Stimulated activated naive B cell treated with anti-CD40 and anti-IgM and Interleukin-4, amounts not matched to agents 10 μg/mL and 1 μg/mL and 100 μg/mL, for 72 hours (primary cell): ENCODE data around the gene KLHL17.

ENCODE experiments used
- ATAC-seq, 2 donors: fragments of 150-1000 bp; cut with Tn5 transposase; replicated peaks; 2 replicates each; pipeline ENCODE4 v1.10.0; 2021; ENCODE audit warnings: moderate library complexity in 1 of 2
- DNase-seq: peaks from one replicate; pipeline ENCODE4 v3.0.0; 2021
- H3K27ac Mint-ChIP-seq: one replicate; pipeline ENCODE4 v1.8.0; 2022; ENCODE audit warnings: mild to moderate bottlenecking, mixed read lengths
- H3K27me3 Mint-ChIP-seq, 2 donors: one replicate each; pipeline ENCODE4 v1.8.0; 2022; ENCODE audit warnings: mixed read lengths in 2 of 2
- H3K36me3 Mint-ChIP-seq, 2 donors: one replicate each; pipeline ENCODE4 v1.8.0; 2022; ENCODE audit warnings: mixed read lengths in 2 of 2, mild to moderate bottlenecking in 1 of 2
- H3K4me1 Mint-ChIP-seq, 2 donors: one replicate each; pipeline ENCODE4 v1.8.0; 2022; ENCODE audit warnings: mixed read lengths in 2 of 2, mild to moderate bottlenecking in 1 of 2
- H3K4me3 Mint-ChIP-seq, 2 donors: one replicate each; pipeline ENCODE4 v1.8.0; 2022; ENCODE audit warnings: mild to moderate bottlenecking in 2 of 2, mixed read lengths in 2 of 2, moderate library complexity in 1 of 2
- H3K9me3 Mint-ChIP-seq, 2 donors: one replicate each; pipeline ENCODE4 v1.8.0; 2022; ENCODE audit warnings: mixed read lengths in 2 of 2, mild to moderate bottlenecking in 1 of 2

KLHL17 gene

GRCh38 chr1:959731-960362, 537 bp upstream of the KLHL17 start:
- Mint-ChIP-seq H3K27me3 (no peaks in the 10 kb centered on the region), H3K36me3 (peaks cover 25 to 37% of the 10 kb centered on the region in 2 donors), H3K27ac (peak overlapping the region; percentile 81), H3K4me1 (peaks cover 21 to 51% of the 10 kb centered on the region in 2 donors), H3K4me3 (peak overlapping the region; percentile 86 to 96), H3K9me3 (no peaks in the 10 kb centered on the region)
- DNase-seq (no peak), ATAC-seq (no peak)

- no peak for ATAC-seq
Observed at GRCh38 chr1:961132-961669, 817 bp downstream of the KLHL17 start.

GRCh38 chr1:962381-963300, 2.3 kb downstream of the KLHL17 start:
- Mint-ChIP-seq H3K4me3 (peak overlapping the region; percentile 69 to 70), H3K27me3 (no peaks in the 10 kb centered on the region), H3K9me3 (no peaks in the 10 kb centered on the region), H3K27ac (no peak overlapping the region), H3K36me3 (peaks cover 7 to 24% of the 10 kb centered on the region in 2 donors), H3K4me1 (peaks cover 13 to 47% of the 10 kb centered on the region in 2 donors)
- ATAC-seq (no peak), DNase-seq (no peak)

More at GRCh38 chr1:961132-961669, 817 bp downstream of the KLHL17 start:
- DNase-seq, result no peak
- Mint-ChIP-seq H3K4me3 (peak overlapping the region; percentile 62 to 69), H3K36me3 (peaks cover 16 to 32% of the 10 kb centered on the region in 2 donors), H3K27ac (no peak overlapping the region), H3K4me1 (peaks cover 21 to 52% of the 10 kb centered on the region in 2 donors), H3K9me3 (no peaks in the 10 kb centered on the region), H3K27me3 (no peaks in the 10 kb centered on the region)

GRCh38 chr1:963301-963651, 2.9 kb downstream of the KLHL17 start:
- ATAC-seq (no peak), DNase-seq (no peak)
- Mint-ChIP-seq H3K9me3 (no peaks in the 10 kb centered on the region), H3K36me3 (peaks cover 6 to 21% of the 10 kb centered on the region in 2 donors), H3K27ac (no peak overlapping the region), H3K4me1 (peaks cover 11 to 42% of the 10 kb centered on the region in 2 donors), H3K4me3 (no peak overlapping the region), H3K27me3 (peaks cover 1 to 2% of the 10 kb centered on the region in 2 donors)

- no peak overlapping the region for H3K27ac Mint-ChIP-seq
- no peak overlapping the region for H3K4me3 Mint-ChIP-seq
- peaks cover 6 to 18% of the 10 kb centered on the region in 2 donors for H3K36me3 Mint-ChIP-seq
- ATAC-seq (no peak), DNase-seq (no peak)
- no peaks in the 10 kb centered on the region for H3K9me3 Mint-ChIP-seq
- peaks cover 7 to 8% of the 10 kb centered on the region in 2 donors for H3K27me3 Mint-ChIP-seq
- peaks cover 9 to 36% of the 10 kb centered on the region in 2 donors for H3K4me1 Mint-ChIP-seq
Observed at GRCh38 chr1:963746-964525, 3.6 kb downstream of the KLHL17 start.

GRCh38 chr1:964691-965525, 4.5 kb downstream of the KLHL17 start:
- no peak overlapping the region for H3K4me3 Mint-ChIP-seq
- DNase-seq, result no peak
- peaks cover 16 to 17% of the 10 kb centered on the region in 2 donors for H3K27me3 Mint-ChIP-seq
- peaks cover 9 to 31% of the 10 kb centered on the region in 2 donors for H3K4me1 Mint-ChIP-seq
- no peak overlapping the region for H3K27ac Mint-ChIP-seq
- H3K9me3 Mint-ChIP-seq, result no peaks in the 10 kb centered on the region
- H3K36me3 Mint-ChIP-seq, result peaks cover 6 to 18% of the 10 kb centered on the region in 2 donors
- no peak for ATAC-seq

GRCh38 chr1:965526-966134, 5.2 kb downstream of the KLHL17 start:
- H3K4me3 Mint-ChIP-seq, result peak overlapping the region; percentile 46 to 61
- ATAC-seq (no peak), DNase-seq (no peak)
- peaks cover 6 to 18% of the 10 kb centered on the region in 2 donors for H3K36me3 Mint-ChIP-seq
- peaks cover 16 to 17% of the 10 kb centered on the region in 2 donors for H3K27me3 Mint-ChIP-seq
- H3K9me3 Mint-ChIP-seq, result no peaks in the 10 kb centered on the region
- H3K27ac Mint-ChIP-seq, result no peak overlapping the region
- H3K4me1 Mint-ChIP-seq, result peaks cover 9 to 31% of the 10 kb centered on the region in 2 donors

GRCh38 chr1:966135-966703, 5.8 kb downstream of the KLHL17 start, which contains the start of gene PLEKHN1:
Gene PLEKHN1, plus strand, starts transcription at chr1:966482. Its CDS starts 50 bp downstream, at chr1:966532.
- ATAC-seq (peak; percentile 72 to 79), DNase-seq (no peak)
- Mint-ChIP-seq H3K4me3 (peak within 1 kb of the TSS; percentile 84 to 87), H3K27ac (no peak within 1 kb of the TSS), H3K9me3 (no peaks in the 10 kb centered on the region), H3K27me3 (peaks cover 16 to 20% of the 10 kb centered on the region in 2 donors), H3K36me3 (peaks cover 6 to 18% of the 10 kb centered on the region in 2 donors), H3K4me1 (peaks cover 9 to 29% of the 10 kb centered on the region in 2 donors)

GRCh38 chr1:966704-967300, 6.4 kb downstream of the KLHL17 start:
- H3K27ac Mint-ChIP-seq, result no peak overlapping the region
- H3K27me3 Mint-ChIP-seq, result peaks cover 20 to 26% of the 10 kb centered on the region in 2 donors
- H3K36me3 Mint-ChIP-seq, result peaks cover 6 to 18% of the 10 kb centered on the region in 2 donors
- DNase-seq, result peak; percentile 37
- peak; percentile 86 for ATAC-seq
- no peaks in the 10 kb centered on the region for H3K9me3 Mint-ChIP-seq
- H3K4me1 Mint-ChIP-seq, result peaks cover 9 to 24% of the 10 kb centered on the region in 2 donors
- H3K4me3 Mint-ChIP-seq, result peak overlapping the region; percentile 84 to 87

- Mint-ChIP-seq H3K9me3 (no peaks in the 10 kb centered on the region), H3K36me3 (peaks cover 2 to 14% of the 10 kb centered on the region in 2 donors), H3K27ac (no peak overlapping the region), H3K4me1 (peaks cover 6 to 22% of the 10 kb centered on the region in 2 donors), H3K4me3 (peak overlapping the region in 1 of 2 donors; percentile 2), H3K27me3 (peaks cover 23 to 27% of the 10 kb centered on the region in 2 donors)
- DNase-seq, result no peak
- no peak for ATAC-seq
Observed at GRCh38 chr1:967466-968343, 7.3 kb downstream of the KLHL17 start.

- no peaks in the 10 kb centered on the region for H3K9me3 Mint-ChIP-seq
- ATAC-seq (no peak), DNase-seq (no peak)
- no peak overlapping the region for H3K27ac Mint-ChIP-seq
- H3K4me1 Mint-ChIP-seq, result peaks cover 6 to 22% of the 10 kb centered on the region in 2 donors
- peaks cover 2 to 6% of the 10 kb centered on the region in 2 donors for H3K36me3 Mint-ChIP-seq
- H3K27me3 Mint-ChIP-seq, result peaks cover 32 to 44% of the 10 kb centered on the region in 2 donors
- H3K4me3 Mint-ChIP-seq, result no peak overlapping the region
Observed at GRCh38 chr1:969260-969855, 9.0 kb downstream of the KLHL17 start.
